IMR-90 (cell line): ENCODE results near the gene HOMEZ. TPM values are rescaled to one million over a fixed set of nuclear protein-coding genes. Genes with fewer than 3 reads are reported as not detected.

ENCODE experiments used
- ATAC-seq: fragments of 200-7000 bp; cut with Tn5 transposase; 2 replicates; pipeline ENCODE4 v1.9.1; 2020; ENCODE audit warnings: low read depth, mild to moderate bottlenecking, moderate library complexity
- BruUV-seq: library from RNA; stranded (reverse); fragments of 400-500 nt; replicated peaks from 2 replicates; lab custom pipeline; 2021; lab: Mats Ljungman, UMichigan
- CTCF ChIA-PET: fragments of 300-600 bp; formaldehyde crosslinking; extraction: SDS; loops from one replicate; lab custom pipeline; 2021; ENCODE audit warnings: antibody characterized with exemption; lab: Yijun Ruan, JAX
- POLR2A ChIA-PET: fragments of 300-600 bp; sonication (Branson Sonifier 250); formaldehyde crosslinking; loops from one replicate; lab custom pipeline; 2022; ENCODE audit warnings: antibody characterized with exemption; ENCODE audit not compliant: unreplicated experiment; lab: Charles Lee
- DNase-seq: peaks from one replicate; pipeline ENCODE4 v3.0.0; 2013
- H2AFZ ChIP-seq: replicated peaks from 2 replicates; pipeline ENCODE3; 2013; ENCODE audit warnings: low read length, mild to moderate bottlenecking; ENCODE audit not compliant: poor library complexity
- H2AK5ac ChIP-seq: 2 replicates; pipeline ENCODE4 v1.6.1; 2013; ENCODE audit warnings: low read depth, low read length, inconsistent platforms
- H2AK9ac ChIP-seq: replicated peaks from 2 replicates; pipeline ENCODE3; 2013; ENCODE audit warnings: mild to moderate bottlenecking, low read depth, low read length, moderate library complexity; ENCODE audit not compliant: poor library complexity
- H2BK120ac ChIP-seq: 2 replicates; pipeline ENCODE4 v1.6.1; 2013; ENCODE audit warnings: low read depth, low read length, inconsistent platforms
- H2BK15ac ChIP-seq: 3 replicates; pipeline ENCODE4 v1.6.1; 2013; ENCODE audit warnings: low read depth, low read length, inconsistent platforms
- H2BK20ac ChIP-seq: 2 replicates; pipeline ENCODE4 v1.6.1; 2013; ENCODE audit warnings: low read depth, mild to moderate bottlenecking, inconsistent platforms, low read length, moderate library complexity
- H2BK5ac ChIP-seq: 2 replicates; pipeline ENCODE4 v1.6.1; 2013; ENCODE audit warnings: mild to moderate bottlenecking, low read depth, low read length, inconsistent platforms; ENCODE audit not compliant: poor library complexity, severe bottlenecking
- H3K14ac ChIP-seq: replicated peaks from 2 replicates; pipeline ENCODE4 v1.6.1; 2013; ENCODE audit warnings: low read depth, low read length, inconsistent platforms
- H3K18ac ChIP-seq: 2 replicates; pipeline ENCODE4 v1.6.1; 2013; ENCODE audit warnings: low read depth, low read length, control low read depth
- H3K23ac ChIP-seq: 2 replicates; pipeline ENCODE4 v1.6.1; 2013; ENCODE audit warnings: low read depth, low read length, inconsistent platforms
- H3K27ac ChIP-seq: 2 replicates; pipeline ENCODE4 v1.5.1; 2013; ENCODE audit warnings: mild to moderate bottlenecking, control low read depth, low read length; ENCODE audit not compliant: insufficient read depth
- H3K27me3 ChIP-seq: 2 replicates; pipeline ENCODE4 v1.6.1; 2013; ENCODE audit warnings: low read length; ENCODE audit not compliant: control insufficient read depth, insufficient read depth
- H3K36me3 ChIP-seq: 2 replicates; pipeline ENCODE4 v1.6.1; 2013; ENCODE audit warnings: low read length, mixed read lengths; ENCODE audit not compliant: control insufficient read depth, insufficient read depth
- H3K4ac ChIP-seq: 2 replicates; pipeline ENCODE4 v1.6.1; 2013; ENCODE audit warnings: low read depth, low read length, inconsistent platforms
- H3K4me1 ChIP-seq: 2 replicates; pipeline ENCODE4 v1.6.1; 2013; ENCODE audit warnings: low read length, mixed read lengths; ENCODE audit not compliant: control insufficient read depth, insufficient read depth
- H3K4me2 ChIP-seq: 2 replicates; pipeline ENCODE4 v1.6.1; 2013; ENCODE audit warnings: low read depth, mild to moderate bottlenecking, control low read depth, low read length, moderate library complexity
- H3K4me3 ChIP-seq: 2 replicates; pipeline ENCODE4 v1.5.1; 2013; ENCODE audit warnings: low read depth, mild to moderate bottlenecking, control low read depth, low read length, moderate library complexity; ENCODE audit not compliant: insufficient read depth
- H3K56ac ChIP-seq: 2 replicates; pipeline ENCODE4 v1.6.1; 2013; ENCODE audit warnings: low read length, inconsistent platforms; ENCODE audit not compliant: insufficient read depth; ENCODE audit errors: extremely low read depth
- H3K79me1 ChIP-seq, 2 experiments: 2 replicates each; pipeline ENCODE4 v1.6.1; 2013; ENCODE audit warnings: low read length in 2 of 2, inconsistent platforms in 1 of 2, low read depth in 1 of 2
- H3K9ac ChIP-seq: 2 replicates; pipeline ENCODE4 v1.6.1; 2013; ENCODE audit warnings: low read depth, low read length, control low read depth
- H3K9me1 ChIP-seq: 2 replicates; pipeline ENCODE4 v1.6.1; 2013; ENCODE audit warnings: low read length, inconsistent platforms; ENCODE audit not compliant: insufficient read depth
- H3K9me3 ChIP-seq: 2 replicates; pipeline ENCODE4 v1.6.1; 2013; ENCODE audit warnings: low read length; ENCODE audit not compliant: control insufficient read depth, insufficient read depth
- H4K20me1 ChIP-seq: 2 replicates; pipeline ENCODE4 v1.6.1; 2013; ENCODE audit warnings: low read length, inconsistent platforms; ENCODE audit not compliant: insufficient read depth
- H4K5ac ChIP-seq: 2 replicates; pipeline ENCODE4 v1.6.1; 2013; ENCODE audit warnings: mild to moderate bottlenecking, low read depth, low read length, control low read depth
- H4K8ac ChIP-seq, 2 experiments: 2 replicates each; pipeline ENCODE4 v1.6.1; 2013; ENCODE audit warnings: low read depth in 2 of 2, low read length in 2 of 2, control low read depth in 1 of 2, inconsistent platforms in 1 of 2
- H4K91ac ChIP-seq: 2 replicates; pipeline ENCODE4 v1.6.1; 2013; ENCODE audit warnings: low read depth, low read length, inconsistent platforms; ENCODE audit not compliant: insufficient read depth
- BHLHE40 ChIP-seq: fragments of 150-350 bp; IDR thresholded peaks from 2 replicates; pipeline ENCODE4 v1.6.1; 2016; ENCODE audit warnings: mild to moderate bottlenecking, low read depth, low read length
- CEBPB ChIP-seq: IDR thresholded peaks from 2 replicates; pipeline ENCODE4 v1.6.1; 2012; ENCODE audit warnings: low read depth, low read length, improper control_type of control experiment
- CTCF ChIP-seq: conservative IDR thresholded peaks from 2 replicates; pipeline ENCODE4 v1.5.1; 2012; ENCODE audit warnings: mild to moderate bottlenecking, low read depth, low read length, improper control_type of control experiment
- ELK1 ChIP-seq: fragments of 150-350 bp; IDR thresholded peaks from 2 replicates; pipeline ENCODE4 v1.6.1; 2016; ENCODE audit warnings: low read depth, mild to moderate bottlenecking, low read length, moderate library complexity, borderline replicate concordance
- FOS ChIP-seq: fragments of 150-350 bp; IDR thresholded peaks from 2 replicates; pipeline ENCODE4 v1.6.1; 2016; ENCODE audit warnings: low read depth, low read length
- MAFK ChIP-seq: IDR thresholded peaks from 2 replicates; pipeline ENCODE4 v1.6.1; 2012; ENCODE audit warnings: low read depth, low read length, improper control_type of control experiment
- POLR2A ChIP-seq: IDR thresholded peaks from 2 replicates; pipeline ENCODE4 v1.6.1; 2012; ENCODE audit warnings: mild to moderate bottlenecking, low read depth, low read length
- RCOR1 ChIP-seq: IDR thresholded peaks from 2 replicates; pipeline ENCODE4 v1.6.1; 2012; ENCODE audit warnings: mild to moderate bottlenecking, low read length, improper control_type of control experiment; ENCODE audit not compliant: insufficient replicate concordance
- RFX5 ChIP-seq: IDR thresholded peaks from 2 replicates; pipeline ENCODE4 v1.8.0; 2012; ENCODE audit warnings: low read depth, mild to moderate bottlenecking, low read length, moderate library complexity
- SMC3 ChIP-seq: fragments of 150-350 bp; IDR thresholded peaks from 2 replicates; pipeline ENCODE4 v1.6.1; 2016; ENCODE audit warnings: low read depth, mild to moderate bottlenecking, antibody characterized with exemption, low read length, moderate library complexity
- USF2 ChIP-seq: fragments of 150-350 bp; IDR thresholded peaks from 2 replicates; pipeline ENCODE4 v1.6.1; 2017; ENCODE audit warnings: mild to moderate bottlenecking, antibody characterized with exemption, low read length, low read depth
- WGBS, 2 experiments: methylation state at CpG; one replicate each; pipeline versions ENCODE4 v1.1.5 to v1.1.7; 2013; ENCODE audit warnings: missing lambda C conversion rate in 2 of 2; ENCODE audit not compliant: insufficient read length in 1 of 2; ENCODE audit errors: extremely low coverage in 2 of 2; 5-methylcytosine and 5-hydroxymethylcytosine counted together
- dilution Hi-C: fragments of 300-500 bp; cut with HindIII; formaldehyde crosslinking; loops from one replicate; pipeline ENCODE4 v1.14.3; 2018; ENCODE audit warnings: low sequenced_read_pairs; ENCODE audit not compliant: unreplicated experiment
- in situ Hi-C: fragments of 300-500 bp; cut with MboI; formaldehyde crosslinking; loops from 3 replicates; pipeline ENCODE4 v1.14.3; 2019; ENCODE audit warnings: low sequenced_read_pairs, inconsistent platforms, mixed read lengths
- intact Hi-C: fragments of 100-400 bp; cut with micrococcal nuclease; formaldehyde crosslinking; loops from 2 replicates; pipeline ENCODE4 v1.10.0; 2022
- polyA plus RNA-seq, 3 experiments: library from polyadenylated mRNA; depleted of rRNA; stranded (reverse); fragments of >200 nt; gene quantifications; 2 replicates each; pipeline ENCODE4 v1.2.3, GENCODE V29; 2012; ENCODE audit warnings: low replicate concordance in 1 of 3
- total RNA-seq: library from RNA; depleted of rRNA; stranded (reverse); fragments of >200 nt; gene quantifications from 2 replicates; pipeline ENCODE4 v1.2.3, GENCODE V29; 2012

The HOMEZ gene
- total and polyA plus RNA-seq, 2 of the 4 experiments (the other 2 are of a cell fraction), result 7.7 to 9.7 TPM

GRCh38 chr14:23228812-23229211, 57.1 kb downstream of the HOMEZ start:
- intact Hi-C loops, result no loop called here
- H3K9me3 ChIP-seq, result no peaks in the 10 kb centered on the region
- no peak overlapping the region for H2AFZ ChIP-seq
- H2BK20ac ChIP-seq, result no peak overlapping the region
- H3K56ac ChIP-seq, result no peak overlapping the region
- no peaks in the 10 kb centered on the region for H3K36me3 ChIP-seq
- H3K14ac ChIP-seq, result no peak overlapping the region
- H3K27me3 ChIP-seq, result no peaks in the 10 kb centered on the region; the same call in 1 of the 2 replicates
- no peak overlapping the region for H4K5ac ChIP-seq
- H3K9ac ChIP-seq, result no peak overlapping the region
- no peak overlapping the region for H2BK5ac ChIP-seq
- ChIA-PET POLR2A (interaction anchor here (0.6 kb wide), 1 partner anchor 29 kb away, joined by 6 read pairs; no protein-coding TSS in a partner anchor), CTCF (no interaction called here)
- dilution Hi-C loops, result no loop called here
- H4K91ac ChIP-seq, result no peak overlapping the region
- BruUV-seq, result no TSS peak
- no peak overlapping the region for H3K4me3 ChIP-seq
- no peak overlapping the region for H3K27ac ChIP-seq
- no peak overlapping the region for H4K8ac ChIP-seq
- in situ Hi-C loops, result no loop called here
- H3K4ac ChIP-seq, result no peak overlapping the region
- H2BK120ac ChIP-seq, result no peak overlapping the region
- H3K79me1 ChIP-seq, result no peaks in the 10 kb centered on the region
- H4K20me1 ChIP-seq, result no peaks in the 10 kb centered on the region
- no peak overlapping the region for H2AK9ac ChIP-seq
- TF ChIP-seq RCOR1 (no peak), ELK1 (no peak), RFX5 (no peak), MAFK (no peak), USF2 (no peak), SMC3 (no peak), FOS (no peak), BHLHE40 (no peak), CEBPB (no peak), POLR2A (no peak), CTCF (no peak)
- DNase-seq, result no peak
- H2AK5ac ChIP-seq, result no peak overlapping the region
- H3K23ac ChIP-seq, result no peak overlapping the region
- no peaks in the 10 kb centered on the region for H3K9me1 ChIP-seq
- no peak overlapping the region for H3K4me2 ChIP-seq
- WGBS, 2 experiments, result no CpG with 5 or more reads among the region's 1 CpG
- ATAC-seq, result no peak
- no peak overlapping the region for H2BK15ac ChIP-seq
- no peak overlapping the region for H3K18ac ChIP-seq
- H3K4me1 ChIP-seq, result no peaks in the 10 kb centered on the region
